HG03520 (cell line): ENCODE measurements around the gene YJEFN3.

Experiments used
- ATAC-seq: cut with Tn5 transposase; IDR thresholded peaks from one replicate; pipeline ENCODE4 v1.9.1; 2021; ENCODE audit warnings: mild to moderate bottlenecking, moderate library complexity; ENCODE audit not compliant: unreplicated experiment

YJEFN3 gene

GRCh38 chr19:19575411-19575810 lies 46.7 kb downstream of the YJEFN3 start:
- no peak for ATAC-seq

GRCh38 chr19:19578252-19578651 lies 49.5 kb downstream of the YJEFN3 start:
- ATAC-seq, result no peak

GRCh38 chr19:19579533-19580361 lies 51.0 kb downstream of the YJEFN3 start:
- ATAC-seq, result no peak

- ATAC-seq, result no peak
Observed at GRCh38 chr19:19580418-19580817, 51.7 kb downstream of the YJEFN3 start.

GRCh38 chr19:19581391-19581790 lies 52.7 kb downstream of the YJEFN3 start:
- no peak for ATAC-seq

- ATAC-seq, result no peak
Observed at GRCh38 chr19:19582471-19582870, 53.8 kb downstream of the YJEFN3 start.

- no peak for ATAC-seq
Observed at GRCh38 chr19:19584356-19584755, 55.6 kb downstream of the YJEFN3 start.
